ENCODE measurements around the gene NCOA3. TPM values are rescaled to one million over a fixed set of nuclear protein-coding genes. Genes with fewer than 3 reads are reported as not detected.
A peak's percentile ranks its signal among the peaks of the same experiment; 100 is the strongest.

The NCOA3 gene
- polyA plus RNA-seq, 1 of the 3 experiments (the other 2 are of a cell fraction): 5.8 TPM

DNA sequence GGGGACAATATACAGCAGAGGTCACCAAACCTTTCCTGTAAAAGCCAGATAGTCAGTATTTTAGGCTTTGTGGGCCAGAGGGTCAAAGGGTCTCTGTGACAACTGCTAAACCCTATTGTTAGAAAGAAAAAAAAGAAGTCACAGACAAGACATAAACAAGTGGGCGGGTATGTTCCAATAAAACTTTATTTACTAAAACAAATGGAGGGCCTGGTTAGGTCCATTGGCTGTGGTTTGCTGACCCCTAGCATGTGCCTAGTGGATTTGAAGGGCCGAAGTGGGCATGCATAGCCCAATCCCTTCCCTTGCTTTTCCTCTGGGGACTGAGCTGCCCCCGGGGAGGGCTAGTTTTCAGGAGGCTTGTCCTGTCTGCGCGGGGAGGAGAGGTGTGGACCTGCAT is 204.7 kb downstream of the NCOA3 start:
- Histone ChIP-seq H3K27ac (ENCODE audit: low read depth in 2 of 2, low read length in 1 of 2) (peak overlapping the region in 1 of 2 experiments; percentile 90; a peak in 1 of 4 replicates), H2AFZ (ENCODE audit: low read depth) (no peak overlapping the region), H3K36me3 (replicated peaks in 1 of 2; ENCODE audit: control insufficient read depth in 1 of 2, insufficient read depth in 2 of 2, low read length in 1 of 2) (peaks cover 0 to 4% of the 10 kb centered on the region in 2 experiments), H3K9me3 (no peaks in the 10 kb centered on the region), H3K4me1 (ENCODE audit: control insufficient read depth in 1 of 2, insufficient read depth in 2 of 2, low read depth in 1 of 2, low read length in 1 of 2) (peaks cover 0 to 35% of the 10 kb centered on the region in 2 experiments; a peak in 2 of 4 replicates), H3K9me2 (no peaks in the 10 kb centered on the region), H3K4me3 (ENCODE audit: low read depth in 2 of 2, low read length in 1 of 2) (no peak overlapping the region), H3K27me3 (ENCODE audit: insufficient read depth) (no peaks in the 10 kb centered on the region), H4K20me1 (ENCODE audit: insufficient read depth) (no peaks in the 10 kb centered on the region), H3K9ac (no peak overlapping the region), H3F3A (replicated peaks; ENCODE audit: insufficient read depth) (no peaks in the 10 kb centered on the region), H3K4me2 (no peak overlapping the region), H3K79me2 (ENCODE audit: insufficient read depth) (no peaks in the 10 kb centered on the region)
- ChIA-PET CTCF (interaction anchor here (1.3 to 3.2 kb wide), 4 partner anchors 19 to 914 kb away, joined by 4 to 10 read pairs (median 8); no protein-coding TSS in a partner anchor), POLR2A (no interaction called here)
- no peak for DNase-seq
- TF ChIP-seq RXRA (IDR thresholded peaks at IDR 0.05; ENCODE audit: borderline replicate concordance, low read depth) (no peak), MXI1 (IDR thresholded peaks at IDR 0.05; ENCODE audit: low read depth, low read length) (no peak), RCOR1 (IDR thresholded peaks at IDR 0.05; ENCODE audit: low read length) (no peak), GATA2 (CRISPR knock-in tag; IDR thresholded peaks at IDR 0.05) (no peak), GABPA (IDR thresholded peaks at IDR 0.05; ENCODE audit: low read depth) (no peak), ELF1 (IDR thresholded peaks at IDR 0.05) (no peak), EP300 (IDR thresholded peaks at IDR 0.05; ENCODE audit: borderline replicate concordance in 1 of 2, low read depth in 1 of 2, low read length in 1 of 2) (no peak), REST (IDR thresholded peaks at IDR 0.05; ENCODE audit: low read depth, low read length) (no peak), FOSL2 (IDR thresholded peaks at IDR 0.05; ENCODE audit: borderline replicate concordance, low read depth) (no peak), USF1 (IDR thresholded peaks at IDR 0.05; ENCODE audit: borderline replicate concordance, low read depth) (no peak), USF2 (IDR thresholded peaks at IDR 0.05; ENCODE audit: borderline replicate concordance, low read depth, low read length) (no peak), RAD21 (IDR thresholded peaks at IDR 0.05; ENCODE audit: low read length) (no peak), EZH2phosphoT487 (IDR thresholded peaks at IDR 0.05; ENCODE audit: borderline replicate concordance, low read depth) (no peak), NRF1 (IDR thresholded peaks at IDR 0.05; ENCODE audit: low read depth, low read length) (no peak)
- TF ChIP-seq, protein P1, sequence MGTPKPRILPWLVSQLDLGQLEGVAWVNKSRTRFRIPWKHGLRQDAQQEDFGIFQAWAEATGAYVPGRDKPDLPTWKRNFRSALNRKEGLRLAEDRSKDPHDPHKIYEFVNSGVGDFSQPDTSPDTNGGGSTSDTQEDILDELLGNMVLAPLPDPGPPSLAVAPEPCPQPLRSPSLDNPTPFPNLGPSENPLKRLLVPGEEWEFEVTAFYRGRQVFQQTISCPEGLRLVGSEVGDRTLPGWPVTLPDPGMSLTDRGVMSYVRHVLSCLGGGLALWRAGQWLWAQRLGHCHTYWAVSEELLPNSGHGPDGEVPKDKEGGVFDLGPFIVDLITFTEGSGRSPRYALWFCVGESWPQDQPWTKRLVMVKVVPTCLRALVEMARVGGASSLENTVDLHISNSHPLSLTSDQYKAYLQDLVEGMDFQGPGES (IDR thresholded peaks at IDR 0.05; ENCODE audit: low read depth, low read length): no peak
- 58% methylated on average over 3 of the region's 5 CpGs for WGBS (ENCODE audit: low lambda C conversion rate)

Small RNA genes within 50 kb of the gene (small RNA-seq; reads per million reads assigned to genes)
- gene RNU6-497P: 0 reads per million in 7 experiments
- gene RNU6-563P: 0 reads per million in 7 experiments

Other genes with a start within 250 kb of the NCOA3 start
- gene ZMYND8, start 145.2 kb upstream of the NCOA3 start, polyA plus RNA-seq (2012; rRNA removed): 20.6 and 25.3 TPM in 2 replicates

Measured in SK-N-SH (cell line).